ENCODE results near the gene TRIML2.

DNA sequence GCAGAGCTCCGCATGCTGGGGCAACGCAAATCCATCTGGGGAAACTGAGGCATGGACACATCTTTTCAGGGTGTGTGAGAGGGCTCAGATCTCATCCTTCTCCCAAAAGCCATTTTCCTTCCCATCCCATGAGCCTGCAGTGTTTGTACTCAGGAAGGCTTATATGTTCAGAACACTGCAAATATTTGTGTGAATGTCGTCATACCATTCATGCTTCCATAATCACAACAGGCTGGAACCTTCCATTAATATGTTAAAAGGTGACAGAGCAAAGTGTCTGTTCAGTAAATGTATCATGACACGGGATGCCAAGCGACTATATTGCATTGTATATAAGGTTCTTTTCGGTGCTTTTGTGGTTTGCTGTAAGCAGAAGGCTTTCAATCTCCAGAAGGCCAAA lies 38.4 kb upstream of the TRIML2 start:
- TF ChIP-seq, protein P1, sequence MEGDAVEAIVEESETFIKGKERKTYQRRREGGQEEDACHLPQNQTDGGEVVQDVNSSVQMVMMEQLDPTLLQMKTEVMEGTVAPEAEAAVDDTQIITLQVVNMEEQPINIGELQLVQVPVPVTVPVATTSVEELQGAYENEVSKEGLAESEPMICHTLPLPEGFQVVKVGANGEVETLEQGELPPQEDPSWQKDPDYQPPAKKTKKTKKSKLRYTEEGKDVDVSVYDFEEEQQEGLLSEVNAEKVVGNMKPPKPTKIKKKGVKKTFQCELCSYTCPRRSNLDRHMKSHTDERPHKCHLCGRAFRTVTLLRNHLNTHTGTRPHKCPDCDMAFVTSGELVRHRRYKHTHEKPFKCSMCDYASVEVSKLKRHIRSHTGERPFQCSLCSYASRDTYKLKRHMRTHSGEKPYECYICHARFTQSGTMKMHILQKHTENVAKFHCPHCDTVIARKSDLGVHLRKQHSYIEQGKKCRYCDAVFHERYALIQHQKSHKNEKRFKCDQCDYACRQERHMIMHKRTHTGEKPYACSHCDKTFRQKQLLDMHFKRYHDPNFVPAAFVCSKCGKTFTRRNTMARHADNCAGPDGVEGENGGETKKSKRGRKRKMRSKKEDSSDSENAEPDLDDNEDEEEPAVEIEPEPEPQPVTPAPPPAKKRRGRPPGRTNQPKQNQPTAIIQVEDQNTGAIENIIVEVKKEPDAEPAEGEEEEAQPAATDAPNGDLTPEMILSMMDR (IDR thresholded peaks at IDR 0.05; ENCODE audit: low read depth, low read length) = no peak
- TF ChIP-seq EZH2phosphoT487 (IDR thresholded peaks at IDR 0.05; ENCODE audit: low read depth) = no peak
